Stomach smooth muscle (tissue), 2 donors: Measurements from ENCODE around the gene CACNA2D2.
A peak's percentile ranks its signal among the peaks of the same experiment; 100 is the strongest.

Experiments
- H3K27ac ChIP-seq: one replicate; pipeline ENCODE4 v1.7.0; 2013; ENCODE audit warnings: mild to moderate bottlenecking, low read length, inconsistent platforms
- H3K27me3 ChIP-seq, 2 donors: one replicate each; pipeline ENCODE4 v1.7.0; 2013; ENCODE audit warnings: low read length in 2 of 2; ENCODE audit not compliant: insufficient read depth in 2 of 2, control insufficient read depth in 1 of 2
- H3K36me3 ChIP-seq, 2 donors: one replicate each; pipeline ENCODE4 v1.7.0; 2013; ENCODE audit warnings: low read length in 2 of 2; ENCODE audit not compliant: control insufficient read depth in 2 of 2, insufficient read depth in 2 of 2
- H3K4me1 ChIP-seq: one replicate; pipeline ENCODE4 v1.7.0; 2013; ENCODE audit warnings: low read length; ENCODE audit not compliant: control insufficient read depth, insufficient read depth
- H3K4me3 ChIP-seq, 2 donors: one replicate each; pipeline ENCODE4 v1.7.0; 2013; ENCODE audit warnings: low read length in 2 of 2
- H3K9ac ChIP-seq, 2 donors: one replicate each; pipeline ENCODE4 v1.7.0; 2013; ENCODE audit warnings: low read length in 2 of 2, mild to moderate bottlenecking in 1 of 2
- H3K9me3 ChIP-seq, 2 donors: one replicate each; pipeline ENCODE4 v1.7.0; 2013; ENCODE audit warnings: low read length in 2 of 2; ENCODE audit not compliant: control insufficient read depth in 2 of 2
- donor health status: healthy.
- donor health status: Pancreatic carcinoma.

Gene CACNA2D2

DNA sequence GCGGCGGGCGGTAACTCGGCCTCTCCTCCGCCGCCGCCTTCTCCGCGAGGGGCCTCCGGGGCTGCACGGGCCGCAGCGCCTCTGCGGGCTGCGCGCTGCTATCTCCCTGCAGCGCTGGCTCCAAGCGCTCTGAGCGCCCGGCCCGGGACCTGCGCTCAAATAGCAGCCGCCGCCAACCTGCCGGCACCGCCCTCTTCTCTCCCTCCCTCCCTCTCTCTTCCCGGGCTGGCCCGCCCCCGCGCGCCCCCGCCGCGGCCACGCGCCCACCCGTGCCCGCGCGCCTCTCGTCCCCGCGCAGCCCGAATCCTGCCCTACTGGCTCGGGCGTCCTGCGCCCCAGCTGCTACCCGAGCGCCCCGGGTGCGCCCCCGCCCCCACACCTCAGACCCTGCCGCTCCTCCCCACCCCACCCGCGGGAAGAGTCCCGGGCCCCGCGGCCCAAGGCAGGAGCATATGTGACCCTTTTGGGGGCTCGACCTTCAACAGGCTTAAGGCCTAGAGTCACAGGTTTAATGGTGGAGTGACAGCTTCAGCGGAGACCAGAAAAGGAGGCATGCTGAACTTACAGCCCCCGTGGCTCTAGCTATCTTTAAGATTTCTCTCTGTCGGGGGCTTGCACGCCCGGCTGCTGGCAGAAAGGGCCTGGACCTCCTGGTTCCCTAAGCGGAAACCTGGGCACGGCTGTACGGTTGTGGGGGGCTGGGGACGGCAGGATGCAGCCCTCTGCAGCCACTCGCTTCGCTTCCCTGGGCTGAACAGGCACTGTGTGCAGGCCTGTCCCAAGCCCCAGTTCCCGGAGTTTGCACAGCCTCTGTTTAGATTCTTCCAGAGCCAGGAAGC lies at the start of gene CACNA2D2:
Gene CACNA2D2, minus strand, starts transcription at position 131 of the 839 bp plus-strand sequence. CDS start 211 bp downstream, outside the sequence.
- no peaks in the 10 kb centered on the region for H3K36me3 ChIP-seq
- H3K27me3 ChIP-seq = peaks cover 0 to 4% of the 10 kb centered on the region in 2 donors
- H3K4me1 ChIP-seq = peaks cover 19% of the 10 kb centered on the region
- H3K9ac ChIP-seq = peak within 1 kb of the TSS; percentile 47 to 55
- peak within 1 kb of the TSS; percentile 56 to 76 for H3K4me3 ChIP-seq
- H3K27ac ChIP-seq = peak within 1 kb of the TSS; percentile 66
- H3K9me3 ChIP-seq = no peaks in the 10 kb centered on the region

DNA sequence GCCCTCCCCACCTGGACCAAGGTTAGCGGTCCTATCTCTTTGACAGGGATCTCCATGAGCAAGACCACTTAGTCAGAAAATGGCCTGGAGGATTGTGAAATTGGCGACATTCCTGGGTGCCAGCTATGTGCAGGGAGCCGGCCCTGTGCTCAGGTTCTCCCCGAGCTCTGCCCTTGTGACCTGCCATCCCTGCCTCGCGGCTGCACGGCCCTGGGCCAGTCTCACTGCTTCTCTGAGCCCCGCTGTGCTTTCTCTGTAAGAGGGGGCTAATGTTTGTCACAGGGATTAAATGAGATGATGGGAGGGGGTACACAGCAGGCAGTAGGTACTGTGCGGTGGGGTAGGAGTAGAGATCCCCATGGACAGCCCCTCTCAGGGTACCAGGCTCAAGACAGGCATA lies 49.2 kb upstream of the CACNA2D2 start:
- Histone ChIP-seq H3K9me3 (no peaks in the 10 kb centered on the region), H3K36me3 (no peaks in the 10 kb centered on the region), H3K27ac (no peak overlapping the region), H3K27me3 (peaks cover 0 to 3% of the 10 kb centered on the region in 2 donors), H3K4me1 (no peaks in the 10 kb centered on the region), H3K4me3 (no peak overlapping the region), H3K9ac (no peak overlapping the region)

DNA sequence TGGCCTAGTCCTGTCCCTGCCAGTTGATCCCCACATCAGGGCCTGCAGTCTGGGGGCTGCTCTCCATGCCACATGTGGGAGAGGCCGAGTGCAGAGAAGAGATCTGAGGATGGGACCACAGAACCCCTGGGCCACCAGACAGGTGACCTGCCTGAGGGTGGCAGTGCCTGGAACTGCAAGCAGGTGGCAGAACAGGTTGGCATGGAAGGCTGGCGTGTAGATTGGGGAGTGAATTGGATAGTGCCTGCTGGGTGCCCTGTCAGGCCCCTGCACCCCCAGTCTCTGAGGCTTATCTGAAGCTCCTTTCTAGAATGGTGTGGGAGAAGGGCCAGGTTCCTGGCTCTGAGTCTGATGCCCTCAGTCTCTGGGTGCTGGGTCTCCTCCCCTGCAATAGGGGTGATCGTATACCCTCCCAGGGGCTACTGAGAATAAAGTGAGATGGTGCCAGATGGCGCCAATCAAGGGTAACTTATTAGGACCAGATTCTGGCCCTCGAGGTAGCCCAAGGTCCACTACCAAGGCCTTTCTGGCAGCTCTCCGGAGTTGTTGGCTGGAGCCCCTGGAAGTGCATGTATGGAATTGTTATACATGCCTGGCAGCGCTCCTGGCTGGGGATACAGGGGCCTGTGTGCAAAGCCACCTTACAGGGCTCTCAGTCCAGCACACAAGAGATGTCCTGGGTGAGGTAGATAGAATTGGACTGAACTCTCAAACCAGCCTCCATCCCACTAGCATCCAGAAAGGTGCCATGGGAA lies 48.4 kb upstream of the CACNA2D2 start:
- H3K27me3 ChIP-seq = peaks cover 0 to 3% of the 10 kb centered on the region in 2 donors
- H3K36me3 ChIP-seq = no peaks in the 10 kb centered on the region
- no peaks in the 10 kb centered on the region for H3K4me1 ChIP-seq
- no peaks in the 10 kb centered on the region for H3K9me3 ChIP-seq
- no peak overlapping the region for H3K4me3 ChIP-seq
- no peak overlapping the region for H3K9ac ChIP-seq
- no peak overlapping the region for H3K27ac ChIP-seq

DNA sequence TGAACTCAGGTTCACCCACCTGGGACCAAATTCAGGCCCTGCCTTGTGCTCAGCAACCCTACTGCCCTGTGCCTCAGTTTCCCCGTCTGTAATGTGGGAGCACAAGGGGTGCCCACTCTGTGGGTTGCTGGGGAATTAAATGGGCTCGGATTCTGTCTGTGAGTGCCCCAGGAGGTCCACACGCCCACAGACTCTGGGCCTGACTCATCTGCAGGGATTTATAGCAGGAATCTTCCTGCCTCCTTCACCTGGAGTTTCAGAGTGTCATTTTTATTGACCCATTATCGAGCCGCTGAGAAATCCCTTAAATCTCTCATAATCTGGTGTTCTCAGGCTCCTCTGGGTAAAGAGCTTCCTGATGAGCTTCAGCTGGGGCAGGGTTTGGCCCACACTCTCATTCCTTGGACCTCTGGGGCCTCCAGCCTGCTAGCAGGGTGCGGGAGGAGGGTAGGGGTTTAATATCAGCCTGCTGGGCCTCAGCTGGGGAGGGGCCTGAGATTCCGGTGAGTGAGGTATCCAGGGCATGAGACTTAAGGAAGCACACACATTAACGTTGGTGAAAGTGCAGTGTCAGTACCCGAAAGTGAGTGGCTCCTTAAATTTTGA lies 47.7 kb upstream of the CACNA2D2 start:
- no peak overlapping the region for H3K4me3 ChIP-seq
- no peaks in the 10 kb centered on the region for H3K36me3 ChIP-seq
- H3K27ac ChIP-seq = no peak overlapping the region
- no peaks in the 10 kb centered on the region for H3K9me3 ChIP-seq
- H3K4me1 ChIP-seq = no peaks in the 10 kb centered on the region
- H3K9ac ChIP-seq = no peak overlapping the region
- peaks cover 0 to 3% of the 10 kb centered on the region in 2 donors for H3K27me3 ChIP-seq

DNA sequence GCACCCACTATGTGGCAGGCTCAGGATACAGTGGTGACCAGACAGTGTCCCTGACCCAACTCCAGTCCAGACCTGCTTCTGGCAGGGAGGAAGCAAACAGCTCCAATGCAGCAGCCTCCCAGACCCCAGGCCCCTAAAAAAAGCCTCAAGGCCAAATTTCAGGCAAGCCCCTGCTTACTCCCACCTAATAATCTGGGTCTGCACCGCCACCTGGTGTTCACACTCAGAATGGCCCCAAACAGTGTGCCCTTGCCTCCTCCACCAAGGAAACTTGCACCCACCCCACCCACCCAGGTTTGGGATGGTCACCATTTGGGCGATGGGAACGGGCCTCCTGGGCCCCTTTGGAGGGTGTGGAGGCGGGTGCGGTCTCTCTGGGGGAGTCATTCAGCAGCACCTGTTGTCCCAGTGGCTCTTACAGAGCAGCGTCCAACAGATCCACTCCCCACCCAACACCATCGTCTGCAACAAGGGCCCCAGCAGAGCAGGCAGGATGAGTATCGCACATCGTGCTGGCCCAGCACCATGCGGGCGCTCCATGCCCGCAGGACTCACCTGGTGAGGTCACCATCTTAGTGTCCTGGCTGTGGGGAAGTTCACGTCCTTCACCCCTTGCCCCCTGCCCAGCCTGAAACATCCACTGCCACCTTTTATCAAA lies 46.8 kb upstream of the CACNA2D2 start:
- Histone ChIP-seq H3K9me3 (no peaks in the 10 kb centered on the region), H3K27me3 (peaks cover 0 to 3% of the 10 kb centered on the region in 2 donors), H3K27ac (no peak overlapping the region), H3K4me1 (no peaks in the 10 kb centered on the region), H3K36me3 (no peaks in the 10 kb centered on the region), H3K4me3 (no peak overlapping the region), H3K9ac (no peak overlapping the region)

DNA sequence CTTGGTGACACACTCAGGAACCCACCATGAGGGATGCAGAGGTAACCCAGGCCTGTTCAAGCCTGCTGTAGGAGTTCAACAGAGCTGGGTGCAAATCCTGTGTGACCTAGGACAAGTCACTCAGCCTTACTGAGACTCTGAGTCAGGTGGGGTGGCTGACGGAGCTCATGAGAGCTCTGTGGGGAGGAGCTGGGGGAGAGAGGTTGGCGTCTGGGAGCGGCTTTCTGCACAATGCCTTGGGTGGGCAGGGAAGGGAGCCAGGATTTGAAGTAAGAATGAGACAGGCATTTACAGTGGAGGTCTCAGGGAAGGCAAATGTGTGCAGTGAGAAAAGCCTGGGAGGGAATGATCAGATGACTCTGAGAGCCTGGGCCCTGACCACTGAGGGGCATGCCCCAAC lies 45.8 kb upstream of the CACNA2D2 start:
- Histone ChIP-seq H3K9ac (no peak overlapping the region), H3K27me3 (no peaks in the 10 kb centered on the region), H3K36me3 (no peaks in the 10 kb centered on the region), H3K4me3 (no peak overlapping the region), H3K27ac (no peak overlapping the region), H3K9me3 (no peaks in the 10 kb centered on the region), H3K4me1 (no peaks in the 10 kb centered on the region)

DNA sequence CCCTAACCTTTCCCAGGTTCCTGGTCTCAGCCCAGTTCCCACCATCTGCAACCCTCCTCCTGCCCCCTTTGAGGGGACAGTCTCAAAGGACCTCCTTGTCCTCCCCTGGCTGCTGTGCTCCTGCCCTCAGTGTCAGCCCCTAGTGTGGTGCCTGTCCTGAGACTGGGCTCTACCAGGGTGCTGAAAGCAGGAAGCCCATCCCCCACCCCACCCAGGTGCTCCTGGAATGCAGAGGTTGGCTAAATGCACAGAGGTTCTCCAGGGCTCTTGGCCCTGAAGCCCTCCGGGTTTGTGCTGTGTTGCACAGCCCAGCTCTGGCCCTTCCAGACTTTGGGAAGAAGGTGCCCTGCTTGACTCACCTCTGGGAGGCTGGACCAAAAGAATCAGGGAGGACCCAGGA lies 42.3 kb upstream of the CACNA2D2 start:
- no peak overlapping the region for H3K27ac ChIP-seq

DNA sequence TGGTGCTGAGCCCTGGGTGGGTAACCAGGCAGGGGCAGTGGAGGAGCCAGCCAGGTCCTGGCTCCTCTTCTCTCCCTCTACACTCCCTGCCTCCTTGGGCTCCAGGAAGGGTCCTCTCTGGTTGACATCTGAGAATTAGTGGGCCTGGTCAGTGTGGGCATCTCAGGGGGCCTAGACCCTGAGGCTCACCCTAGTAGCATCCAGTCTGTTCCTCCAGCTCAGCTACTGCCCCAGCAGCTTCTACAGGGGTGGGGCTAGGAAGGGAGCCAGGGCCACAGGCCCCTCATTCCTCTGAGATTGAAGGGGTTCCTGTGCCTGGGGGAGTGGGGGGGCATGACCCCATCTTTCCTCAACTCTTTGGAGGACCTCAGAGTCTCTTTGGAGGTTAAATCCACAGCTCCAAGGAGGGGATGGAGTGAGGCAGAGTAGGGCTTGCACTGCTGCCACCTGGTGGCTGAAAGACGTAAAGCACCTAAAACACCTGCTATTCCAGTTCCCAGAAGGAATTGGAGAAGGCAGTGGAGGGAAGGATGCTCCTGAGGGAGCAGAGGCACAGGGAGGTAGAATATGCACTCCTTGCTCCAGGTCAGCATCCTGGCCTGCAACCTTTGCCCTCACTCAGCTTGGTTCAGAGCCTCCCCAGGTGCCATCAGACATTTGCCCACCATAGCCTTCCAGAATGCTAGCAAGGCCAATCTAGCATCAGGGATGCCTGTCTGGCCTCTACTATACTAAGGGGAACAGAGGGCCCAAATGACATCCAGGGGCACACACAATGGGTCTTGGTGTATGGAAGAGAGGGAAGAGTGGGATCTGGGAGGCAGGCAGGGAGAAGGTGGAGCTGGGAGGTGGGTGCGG lies 39.0 kb upstream of the CACNA2D2 start:
- H3K27me3 ChIP-seq = no peaks in the 10 kb centered on the region

More for the DNA sequence above, 42.3 kb upstream of the CACNA2D2 start:
- H3K36me3 ChIP-seq = no peaks in the 10 kb centered on the region
- no peaks in the 10 kb centered on the region for H3K27me3 ChIP-seq
- no peak overlapping the region for H3K9ac ChIP-seq
- no peak overlapping the region for H3K4me3 ChIP-seq
- no peaks in the 10 kb centered on the region for H3K9me3 ChIP-seq
- H3K4me1 ChIP-seq = no peaks in the 10 kb centered on the region

DNA sequence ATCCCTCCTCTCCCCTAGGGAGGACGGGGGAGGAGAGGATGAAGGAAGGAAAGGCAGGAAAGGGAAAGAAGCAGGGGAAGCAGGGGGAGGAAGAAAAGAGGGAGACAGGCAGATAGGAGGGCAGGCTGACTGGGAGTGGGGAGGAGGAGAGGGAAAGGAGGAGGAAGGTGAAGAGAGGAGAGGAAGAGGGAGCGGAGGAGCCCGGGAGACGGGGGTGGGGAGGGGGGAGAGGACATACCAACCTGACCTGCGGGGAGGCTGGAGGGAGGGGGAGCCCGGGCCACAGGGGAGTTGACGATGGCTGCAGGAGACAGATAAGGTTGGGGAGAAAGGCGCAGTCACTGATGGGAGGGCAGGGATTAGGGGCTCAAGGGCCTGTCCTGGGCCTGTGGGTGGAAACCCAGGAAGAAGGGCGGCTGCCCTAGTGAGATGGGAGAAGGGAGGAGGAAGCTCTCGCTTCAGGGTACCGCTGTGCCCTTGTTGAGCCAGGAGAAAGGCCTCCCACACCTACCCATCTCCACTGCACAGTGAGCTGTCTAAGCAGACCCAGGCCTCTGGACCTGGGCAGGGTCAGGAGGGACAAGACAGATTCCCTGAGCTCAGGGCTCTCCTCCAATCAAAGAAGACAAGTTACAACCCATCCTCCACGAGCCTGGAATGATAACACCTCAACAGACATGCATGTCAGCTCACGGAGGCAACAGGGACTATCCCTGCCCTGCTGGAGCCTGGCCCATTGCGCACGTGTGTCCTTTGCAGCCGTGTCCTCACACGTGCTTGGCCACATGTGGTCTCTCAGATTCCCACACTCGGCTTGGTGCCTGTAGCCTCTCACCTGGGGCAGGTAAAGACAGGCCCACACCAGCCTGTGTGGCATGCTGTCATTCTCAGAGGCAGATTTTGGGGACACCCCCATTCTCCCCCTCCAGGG lies 36.2 kb upstream of the CACNA2D2 start:
- no peak overlapping the region for H3K4me3 ChIP-seq
- H3K9me3 ChIP-seq = no peaks in the 10 kb centered on the region
- H3K4me1 ChIP-seq = no peaks in the 10 kb centered on the region
- no peak overlapping the region for H3K9ac ChIP-seq
- peaks cover 3 to 5% of the 10 kb centered on the region in 2 donors for H3K27me3 ChIP-seq
- H3K36me3 ChIP-seq = no peaks in the 10 kb centered on the region
- H3K27ac ChIP-seq = no peak overlapping the region

More for the DNA sequence above, 39.0 kb upstream of the CACNA2D2 start:
- H3K36me3 ChIP-seq = no peaks in the 10 kb centered on the region
- H3K9ac ChIP-seq = no peak overlapping the region
- no peaks in the 10 kb centered on the region for H3K4me1 ChIP-seq
- no peaks in the 10 kb centered on the region for H3K9me3 ChIP-seq
- no peak overlapping the region for H3K4me3 ChIP-seq
- H3K27ac ChIP-seq = no peak overlapping the region
